Left renal pelvis (tissue), 4 donors: ENCODE data around the gene F2RL3. TPM values are rescaled to one million over a fixed set of nuclear protein-coding genes. Genes with fewer than 3 reads are reported as not detected.

Source experiments
- DNase-seq, 4 donors: peaks; one replicate each; pipeline ENCODE4 v3.0.0-alpha.2; 2013; ENCODE audit warnings: low read depth in 4 of 4, low spot score in 3 of 4
- polyA plus RNA-seq, 4 donors: library from polyadenylated mRNA; unstranded; fragments of 120-200 nt; gene quantifications; one replicate each; pipeline ENCODE4 v1.2.1, GENCODE V29; 2013; ENCODE audit not compliant: insufficient read length in 4 of 4

The F2RL3 gene
- 1 to 10 TPM in 2 of 4 donors, under 1 TPM in 2; 0.59 to 1.0 (median 0.85) TPM for polyA plus RNA-seq

DNA sequence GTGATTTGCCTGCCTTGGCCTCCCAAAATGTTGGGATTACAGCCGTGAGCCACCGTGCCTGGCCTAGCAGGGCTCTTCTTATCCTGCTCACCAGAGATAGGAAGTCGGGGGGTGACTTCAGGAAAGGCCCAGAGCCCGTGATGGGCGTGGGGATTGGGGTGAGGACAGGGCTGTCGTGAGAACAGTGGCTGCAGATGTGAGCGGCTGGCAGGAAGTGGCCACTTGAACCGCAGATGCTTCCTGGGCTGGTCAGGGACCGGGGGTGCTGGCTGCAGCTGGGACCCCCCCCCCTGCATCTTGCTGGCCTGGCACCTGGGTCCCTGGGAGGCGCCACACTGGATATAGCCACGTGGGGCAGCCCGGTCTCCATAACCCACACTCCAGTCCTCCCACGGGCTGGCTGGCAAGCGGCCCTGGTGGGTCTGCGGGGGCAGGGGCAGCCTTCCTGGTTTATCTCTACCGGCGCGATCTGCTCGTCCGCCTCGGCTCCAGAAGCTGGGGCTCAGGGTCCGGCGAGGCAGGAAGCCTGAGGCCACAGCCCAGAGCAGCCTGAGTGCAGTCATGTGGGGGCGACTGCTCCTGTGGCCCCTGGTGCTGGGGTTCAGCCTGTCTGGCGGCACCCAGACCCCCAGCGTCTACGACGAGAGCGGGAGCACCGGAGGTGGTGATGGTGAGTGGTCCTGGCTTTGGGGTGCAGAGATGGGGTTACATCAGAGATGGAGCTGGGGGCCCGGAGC lies at the start of gene F2RL3:
F2RL3 (plus strand) TSS at position 371 of the 737 bp plus-strand sequence; CDS start at position 562, 191 bp downstream.
- DNase-seq, result no peak

DNA sequence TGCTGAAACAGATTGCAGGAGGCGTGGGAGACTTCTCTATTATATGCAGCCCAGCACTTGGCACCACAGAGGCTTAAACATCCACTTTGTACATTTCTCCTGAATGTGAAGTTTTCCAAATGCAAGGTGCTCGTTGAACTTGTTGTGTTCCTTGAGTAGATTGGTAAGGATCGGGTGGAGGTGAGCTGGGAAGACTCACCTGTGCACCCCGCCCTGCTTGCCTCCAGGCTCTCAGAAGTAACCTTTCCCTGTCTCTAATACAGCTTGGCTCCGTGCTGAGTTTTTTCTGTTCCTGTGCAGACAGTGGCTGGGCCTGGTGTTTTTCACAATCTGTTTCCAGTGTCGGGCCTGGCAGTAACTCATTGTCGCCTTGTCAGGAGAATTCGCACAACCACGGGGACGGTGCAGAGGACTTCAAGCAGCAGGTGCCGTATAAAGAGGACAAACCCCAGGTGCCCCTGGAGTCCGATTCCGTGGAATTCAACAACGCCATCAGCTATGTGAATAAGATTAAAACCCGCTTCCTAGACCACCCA lies 47.3 kb upstream of the F2RL3 start:
- no peak for DNase-seq

DNA sequence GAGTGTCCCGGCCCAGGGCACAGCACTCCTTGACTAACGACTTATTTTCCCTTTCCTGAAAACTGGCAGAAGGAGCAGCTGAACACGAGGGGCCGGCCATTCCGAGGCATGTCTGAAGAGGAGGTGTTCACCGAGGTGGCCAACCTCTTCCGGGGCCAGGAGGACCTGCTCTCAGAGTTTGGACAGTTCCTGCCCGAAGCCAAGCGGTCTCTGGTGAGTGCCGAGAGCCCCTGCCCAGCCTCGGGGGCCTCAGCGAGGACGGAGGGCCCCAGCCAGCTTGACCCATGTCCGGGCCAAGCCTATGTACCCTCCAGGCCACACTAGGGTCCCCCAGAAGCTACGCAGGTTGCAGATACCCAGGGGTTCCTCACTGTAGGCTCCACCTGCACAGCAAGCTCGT lies 41.9 kb upstream of the F2RL3 start:
- DNase-seq, result no peak

DNA sequence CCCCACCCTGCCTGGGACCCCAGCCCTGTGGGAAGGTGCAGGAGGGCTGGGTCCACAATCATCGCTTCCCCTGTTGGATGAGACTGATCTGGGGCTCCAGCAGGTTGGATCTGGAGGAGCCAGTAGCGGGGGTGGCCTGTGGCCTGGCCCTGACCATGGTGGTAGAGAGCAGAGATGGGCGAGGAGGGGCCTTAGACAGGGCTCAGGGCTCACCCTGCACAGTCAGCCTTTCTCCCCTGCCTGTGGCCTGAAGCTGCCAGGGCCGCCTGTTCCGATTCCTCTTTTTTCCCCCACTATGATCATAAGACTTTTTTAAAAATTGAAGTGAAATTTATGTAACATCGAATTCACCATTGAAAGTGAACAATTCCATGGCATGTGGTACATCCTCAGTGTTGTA lies 41.4 kb upstream of the F2RL3 start:
- no peak for DNase-seq

DNA sequence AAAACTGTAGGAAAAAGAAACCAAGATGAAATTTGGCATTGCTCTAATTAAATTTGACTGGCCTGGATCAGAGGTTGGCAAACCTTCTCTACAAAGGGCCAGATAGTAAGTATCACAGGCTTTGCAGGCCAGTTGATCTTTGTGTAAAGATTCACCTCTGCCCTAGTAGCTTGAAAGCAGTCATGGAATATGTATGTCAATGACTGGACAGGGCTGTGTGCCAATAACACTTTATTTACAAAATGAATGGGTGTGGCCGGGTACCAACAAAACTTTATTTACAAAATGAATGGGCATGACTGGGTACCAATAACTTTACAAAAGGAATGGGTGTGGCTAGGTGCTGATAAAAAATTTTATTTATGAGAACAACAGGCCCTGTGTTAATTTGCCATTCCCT lies 39.6 kb upstream of the F2RL3 start:
- DNase-seq, result no peak

DNA sequence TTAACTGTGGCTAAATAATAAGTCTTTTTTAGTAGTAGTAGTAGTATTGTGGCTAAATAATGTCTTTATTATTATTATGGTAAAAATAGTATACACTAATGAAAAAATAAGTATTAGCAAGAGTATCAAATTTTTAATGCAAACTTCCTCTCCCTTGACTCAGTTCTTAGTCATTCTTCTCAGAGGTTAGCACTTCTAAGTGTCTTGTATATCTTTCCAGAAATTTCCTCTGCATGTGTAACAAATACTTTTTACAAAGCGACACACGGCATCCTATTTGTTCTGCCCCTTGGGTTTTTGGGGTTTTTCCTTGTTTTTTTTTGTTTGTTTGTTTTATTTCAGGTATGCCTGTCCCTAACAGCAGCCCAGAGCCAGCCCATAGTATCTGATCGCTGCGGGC lies 38.7 kb upstream of the F2RL3 start:
- no peak for DNase-seq

DNA sequence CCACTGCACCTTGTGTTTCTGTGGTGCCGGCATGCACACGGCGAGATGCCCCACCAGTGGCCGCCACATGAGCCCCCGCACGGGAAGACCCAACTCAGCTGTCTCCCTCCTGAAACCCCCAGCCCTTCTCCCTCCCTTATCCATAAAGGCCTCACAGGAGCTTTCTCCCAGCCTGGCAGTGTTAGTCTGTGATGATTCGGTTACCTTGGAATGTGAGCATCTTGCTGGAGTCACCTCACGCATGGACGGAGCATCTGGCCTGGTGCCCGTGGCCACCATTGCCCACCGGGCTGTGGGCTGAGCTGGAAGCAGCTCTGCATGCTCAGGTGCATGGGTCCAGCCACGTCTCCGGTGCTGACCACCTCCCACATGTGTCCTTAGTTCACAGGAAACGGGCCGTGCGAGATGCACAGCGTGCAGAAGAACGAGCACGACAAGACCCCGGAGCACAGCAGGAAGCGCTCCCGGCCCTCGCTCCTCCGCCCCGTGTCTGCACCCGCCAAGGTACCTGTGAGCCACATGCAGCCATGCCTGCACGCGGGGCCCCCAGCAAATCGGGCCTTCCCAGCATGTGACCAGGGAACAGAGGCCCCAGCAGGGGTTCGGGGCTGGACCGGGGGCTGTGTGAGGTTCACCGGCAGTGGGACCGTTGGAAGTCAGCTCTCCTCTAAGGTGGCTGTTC lies 37.6 kb upstream of the F2RL3 start:
- no peak for DNase-seq

DNA sequence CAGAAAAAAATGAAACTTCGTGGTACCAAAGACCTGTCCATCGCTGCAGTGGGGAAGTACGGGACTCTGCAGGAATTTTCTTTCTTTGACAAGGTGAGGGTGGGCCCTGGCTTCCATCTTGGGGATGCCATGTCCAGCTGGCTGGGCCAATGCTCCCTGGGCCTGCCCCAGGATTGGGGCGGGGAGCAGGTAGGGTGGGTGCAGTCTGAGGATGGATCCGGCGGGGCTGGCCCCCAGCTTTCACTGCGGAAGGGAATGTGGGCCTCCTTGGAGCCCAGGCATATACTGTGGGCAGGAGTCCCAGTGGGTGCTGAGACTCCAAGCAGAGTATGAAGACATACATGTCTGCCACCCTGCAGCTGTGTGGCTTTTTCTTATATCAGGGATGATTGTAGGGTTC lies 35.7 kb upstream of the F2RL3 start:
- no peak for DNase-seq

DNA sequence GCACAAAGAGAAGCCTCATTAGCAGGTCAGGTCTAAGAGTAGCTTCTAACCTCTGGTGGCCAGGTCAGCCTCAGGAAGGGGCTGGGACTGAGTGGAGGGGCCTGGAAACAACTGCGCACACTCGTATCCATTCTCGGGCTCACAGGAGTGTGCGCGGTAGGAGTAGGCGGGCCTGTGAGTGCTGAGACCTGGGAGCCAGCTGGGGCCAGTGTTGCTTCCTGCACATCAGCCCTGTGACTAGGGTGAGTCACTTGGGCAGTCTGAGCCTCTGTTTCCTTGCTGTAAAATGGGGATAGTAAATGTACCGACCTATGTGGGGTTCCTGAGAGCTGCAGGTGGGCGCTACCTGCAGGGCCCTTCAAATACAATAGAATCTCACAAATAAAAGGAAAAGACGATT lies 32.7 kb upstream of the F2RL3 start:
- no peak for DNase-seq

DNA sequence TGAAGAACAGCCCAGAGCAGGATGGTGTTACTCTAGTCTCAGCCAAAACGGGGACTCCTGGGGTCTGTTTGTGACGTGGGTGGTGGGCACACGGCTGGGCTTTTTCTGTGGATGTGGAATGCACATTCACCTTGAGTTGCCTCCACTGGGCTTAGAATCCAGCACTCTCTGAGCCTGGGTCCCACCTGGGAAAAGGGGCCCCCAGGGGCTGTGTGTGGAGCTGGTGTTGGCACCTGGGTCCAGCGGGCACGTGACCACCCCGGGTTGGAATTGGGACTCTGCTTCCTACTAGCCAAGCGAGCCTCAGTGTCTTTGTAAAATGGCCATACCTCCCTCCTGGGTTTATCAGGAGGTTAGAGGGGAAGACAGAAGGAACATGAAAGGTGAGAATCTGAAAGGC lies 29.2 kb upstream of the F2RL3 start:
- no peak for DNase-seq

DNA sequence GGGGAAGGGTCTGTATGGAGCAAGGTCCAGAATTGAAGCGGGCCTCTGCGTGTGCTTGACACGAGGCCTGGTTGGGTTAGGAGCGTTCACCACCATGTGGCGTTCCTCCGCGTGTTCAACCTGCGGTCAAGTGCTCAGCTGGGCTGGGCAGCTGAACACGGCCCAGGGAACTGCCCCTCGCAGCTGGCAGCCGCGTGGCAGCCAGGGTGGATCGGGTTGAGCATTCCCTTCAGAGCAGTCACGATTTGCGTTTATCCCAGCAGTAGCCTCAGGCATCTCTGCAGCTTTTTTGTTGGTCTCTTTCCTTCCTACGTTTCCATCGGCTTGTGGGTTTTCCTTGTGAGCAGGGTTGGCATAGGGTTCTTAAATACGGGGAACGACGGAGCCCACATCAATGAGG lies 28.7 kb upstream of the F2RL3 start:
- DNase-seq, result no peak

DNA sequence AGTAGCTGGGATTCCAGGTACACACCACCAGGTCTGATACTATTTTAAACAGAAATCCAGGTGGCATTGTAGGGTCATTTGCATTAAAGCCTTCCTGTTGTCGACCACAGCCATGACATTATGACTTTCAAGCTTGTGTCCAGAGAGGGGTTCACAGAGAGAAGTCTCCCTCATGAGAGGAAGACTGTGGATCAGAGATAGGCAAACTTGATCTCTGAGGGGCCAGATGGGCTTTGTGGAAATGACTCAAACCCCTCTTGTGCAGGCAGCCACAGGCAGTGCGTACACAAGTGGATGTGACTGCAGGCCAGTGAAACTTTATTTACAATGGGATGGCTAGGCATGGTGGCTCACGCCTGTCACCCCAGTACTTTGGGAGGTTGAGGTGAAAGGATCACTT lies 27.8 kb upstream of the F2RL3 start:
- no peak for DNase-seq

DNA sequence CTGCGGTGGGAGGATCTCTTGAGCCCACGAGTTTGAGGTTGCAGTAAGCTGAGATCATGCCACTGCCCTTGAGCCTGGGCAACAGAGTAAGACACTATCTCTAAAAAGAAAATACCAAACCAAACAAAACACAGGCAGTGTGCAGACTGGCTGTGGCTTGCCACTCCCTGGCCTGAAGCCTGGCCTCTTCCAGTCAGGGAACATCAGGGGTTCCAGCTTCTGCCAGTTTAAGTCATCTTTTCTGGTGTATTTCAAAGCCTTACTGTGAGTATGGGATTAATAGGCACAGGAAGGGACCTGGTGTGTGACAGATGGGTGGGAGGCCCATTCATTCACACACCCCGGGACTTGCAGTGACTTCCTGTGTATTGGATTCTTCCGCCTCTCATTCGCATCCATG lies 27.0 kb upstream of the F2RL3 start:
- no peak for DNase-seq

DNA sequence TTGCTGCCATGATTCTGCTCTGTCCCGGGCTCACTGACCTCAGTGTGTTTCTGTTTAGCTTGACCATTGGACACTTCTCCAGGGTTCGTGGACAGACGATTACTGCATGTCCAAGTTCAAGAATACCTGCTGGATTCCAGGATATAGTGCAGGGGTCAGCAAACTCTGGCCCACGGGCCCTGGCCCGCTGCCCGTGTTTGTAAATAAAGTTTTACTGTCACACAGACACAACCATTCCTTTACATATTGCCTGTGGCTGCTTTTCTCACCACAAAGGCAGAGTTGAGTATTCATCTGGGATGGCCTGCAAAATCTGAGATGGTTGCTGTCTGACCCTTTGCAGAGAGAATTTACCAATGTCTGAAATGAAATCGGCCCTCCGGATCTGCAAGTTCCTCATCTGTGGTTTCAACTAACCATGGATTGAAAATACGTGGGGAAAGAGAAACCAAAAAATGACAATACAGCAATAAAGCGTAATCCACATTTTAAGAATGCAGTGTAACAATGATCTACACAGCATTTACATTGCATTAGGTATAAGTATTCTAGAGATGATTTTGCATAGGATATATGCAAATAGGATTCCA lies 25.9 kb upstream of the F2RL3 start:
- no peak for DNase-seq

DNA sequence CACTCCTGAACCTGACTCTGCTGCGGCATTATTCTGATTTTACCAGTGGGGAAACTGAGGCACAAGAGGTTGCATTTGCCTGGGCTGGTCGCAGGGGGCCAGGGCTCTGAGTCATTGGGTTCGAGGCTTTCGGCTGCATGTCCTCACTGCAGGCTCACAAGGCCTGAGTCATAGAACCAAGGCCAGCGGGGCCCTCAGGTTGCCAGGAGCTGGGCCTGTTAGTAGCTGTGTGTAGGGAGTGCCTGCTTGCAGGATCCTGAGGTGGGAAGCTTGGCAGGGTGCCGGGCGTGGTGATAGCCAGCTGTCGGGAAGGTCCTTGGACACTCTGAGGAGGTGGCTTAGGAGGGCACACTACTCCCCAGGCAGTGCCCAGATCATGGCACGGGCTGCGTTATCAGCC lies 21.6 kb upstream of the F2RL3 start:
- no peak for DNase-seq

DNA sequence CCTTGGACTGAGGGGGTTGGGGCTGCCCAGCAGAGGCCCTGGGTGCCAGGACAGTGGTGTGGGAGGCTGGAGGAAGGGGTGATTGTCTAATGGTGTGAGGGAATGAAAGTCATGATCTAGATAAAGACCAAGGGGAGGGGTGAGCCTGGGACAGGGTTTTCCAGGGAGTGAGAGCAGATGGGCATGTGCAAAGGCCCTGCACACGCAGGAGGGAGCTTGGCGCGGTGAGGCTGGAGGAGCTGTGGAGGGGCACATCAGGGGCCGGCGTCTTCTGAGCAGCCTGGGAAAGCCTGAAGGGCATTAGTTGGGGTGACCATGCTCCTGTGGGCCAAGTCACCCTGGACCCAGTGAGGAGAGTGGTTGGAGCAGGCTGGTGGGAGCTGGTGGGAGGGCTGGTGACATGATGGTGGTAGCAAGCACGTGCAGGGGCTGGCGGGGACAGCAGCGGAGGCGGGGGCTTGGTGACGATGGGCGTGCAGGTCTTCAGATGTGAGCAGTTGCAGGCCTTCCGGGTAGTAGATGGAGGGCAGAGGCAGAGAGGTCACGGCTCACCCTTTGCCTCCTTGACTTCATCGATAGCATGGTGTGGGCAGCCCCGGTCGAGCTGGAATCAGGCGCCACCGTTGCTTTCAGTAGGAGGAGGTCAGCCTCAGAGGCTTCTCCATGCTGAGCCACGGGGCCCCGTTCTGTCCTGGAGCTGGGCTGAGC lies 20.2 kb upstream of the F2RL3 start:
- DNase-seq, result no peak

DNA sequence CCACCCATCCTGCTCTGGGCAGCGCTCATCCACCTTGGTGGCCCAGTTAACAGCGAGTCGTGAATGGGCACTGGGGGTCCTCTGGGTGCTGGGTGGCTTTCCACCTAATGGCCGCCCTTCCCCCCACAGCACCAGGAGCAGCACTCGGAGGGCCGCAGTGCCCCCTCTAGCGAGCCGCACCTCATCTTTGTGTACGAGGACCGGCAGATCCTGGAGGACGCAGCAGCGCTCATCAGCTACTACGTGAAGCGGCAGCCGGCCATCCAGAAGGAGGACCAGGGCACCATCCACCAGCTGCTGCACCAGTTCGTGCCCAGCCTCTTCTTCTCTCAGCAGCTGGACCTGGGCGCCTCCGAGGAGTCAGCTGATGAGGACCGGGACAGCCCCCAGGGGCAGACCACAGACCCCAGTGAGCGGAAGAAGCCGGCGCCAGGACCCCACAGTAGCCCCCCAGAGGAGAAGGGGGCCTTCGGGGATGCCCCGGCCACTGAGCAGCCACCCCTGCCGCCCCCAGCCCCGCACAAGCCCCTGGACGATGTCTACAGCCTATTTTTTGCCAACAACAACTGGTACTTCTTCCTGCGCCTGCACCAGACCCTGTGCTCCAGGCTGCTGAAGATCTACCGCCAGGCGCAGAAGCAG lies 19.3 kb upstream of the F2RL3 start:
- DNase-seq, result no peak

DNA sequence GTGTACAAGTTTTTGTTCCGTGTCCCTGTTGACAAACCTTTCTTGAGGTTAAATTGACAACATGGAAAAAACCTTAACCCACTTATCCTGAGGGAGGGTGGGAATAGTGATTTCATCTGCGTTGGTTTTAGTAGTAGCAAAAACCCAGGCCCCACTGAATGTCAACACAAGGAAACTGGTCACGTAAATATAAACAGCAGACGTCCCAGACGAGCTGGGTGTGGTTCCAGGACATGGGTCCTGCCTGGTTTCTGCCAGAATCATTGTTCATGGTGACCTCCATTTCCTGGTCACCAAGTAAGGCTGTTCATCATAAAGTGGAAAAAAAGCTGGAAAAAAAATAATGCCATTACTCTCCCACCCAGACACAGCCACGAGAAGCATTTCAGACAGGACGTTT lies 16.9 kb upstream of the F2RL3 start:
- no peak for DNase-seq

DNA sequence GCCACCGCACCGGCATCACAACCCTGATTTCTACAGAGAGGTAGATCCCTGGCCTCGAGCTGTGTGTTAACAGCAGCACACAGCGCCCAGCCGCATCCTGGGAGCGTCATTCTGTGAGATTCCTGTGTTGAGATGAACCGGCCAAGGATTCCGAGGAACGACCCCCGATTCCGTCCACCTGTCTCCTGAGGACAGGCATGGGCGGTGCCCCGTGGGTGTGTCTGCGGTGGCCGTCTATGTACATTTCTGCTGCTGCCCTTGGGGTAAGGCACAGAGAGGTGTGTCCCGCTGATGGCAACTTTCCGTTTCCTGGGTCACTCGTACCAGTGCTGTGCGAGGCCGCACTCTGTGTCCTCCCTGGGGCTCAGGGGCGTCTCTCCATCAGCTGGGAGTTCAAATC lies 16.1 kb upstream of the F2RL3 start:
- no peak for DNase-seq

DNA sequence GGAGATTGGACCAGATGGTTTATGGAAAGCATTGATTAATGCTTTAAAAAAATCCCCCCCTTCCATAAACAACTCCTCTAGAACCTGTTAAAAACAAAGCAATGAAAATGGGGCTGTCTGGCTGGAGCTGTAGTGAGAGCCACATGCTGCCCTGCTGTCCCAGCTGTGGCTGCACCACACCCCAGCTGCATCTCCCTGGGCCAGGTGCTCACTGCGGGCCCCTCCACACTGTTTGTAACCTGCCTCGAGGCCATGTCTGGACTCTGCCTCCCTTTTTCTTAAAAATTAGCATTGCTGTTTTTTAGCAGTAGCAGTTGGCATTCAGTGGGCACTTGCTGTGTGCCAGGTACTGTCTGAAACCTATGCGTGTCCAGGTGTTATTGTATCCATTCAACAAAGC lies 15.2 kb upstream of the F2RL3 start:
- no peak for DNase-seq
